ENCODE data around the gene DAGLA.
A peak's percentile ranks its signal among the peaks of the same experiment; 100 is the strongest.

Gene DAGLA

GRCh38 chr11:61731211-61731951, 51.2 kb downstream of the DAGLA start:
- DNase-seq = no peak

DNA sequence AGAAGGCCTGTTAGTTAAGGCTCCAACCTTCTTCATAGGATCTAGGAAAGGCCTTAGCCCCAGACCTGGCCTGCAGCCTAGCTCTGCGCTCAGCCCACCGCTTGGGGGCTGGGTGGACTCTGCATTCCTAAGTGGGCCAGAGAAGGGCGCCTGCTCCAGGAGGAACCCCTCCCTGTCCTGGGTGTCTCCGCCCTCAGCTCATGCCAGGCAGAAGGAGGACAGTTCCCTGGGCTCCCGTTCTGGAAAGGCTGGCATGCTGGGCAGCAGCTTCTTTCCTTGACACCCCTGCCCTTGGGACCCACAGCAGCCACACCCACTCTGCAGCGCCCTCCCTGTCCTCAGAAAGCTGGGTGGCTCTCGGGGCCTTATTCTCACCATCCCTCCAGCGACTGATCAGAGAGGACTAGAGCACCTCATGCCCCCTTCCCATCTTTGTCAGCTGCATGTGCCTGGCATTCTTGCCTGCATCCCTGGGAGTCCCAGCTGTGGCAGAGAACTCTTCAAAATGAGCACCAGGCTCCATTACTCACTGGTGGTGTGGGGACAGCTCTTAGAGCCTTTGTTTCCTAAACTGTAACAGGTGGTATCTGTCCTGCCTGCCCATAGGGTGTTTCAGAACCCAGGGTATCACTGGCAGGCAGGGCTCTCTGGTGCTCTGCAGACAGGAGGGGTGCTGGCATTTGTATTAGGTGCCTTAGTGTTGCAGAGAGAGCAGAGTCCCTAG, 51.9 kb downstream of the DAGLA start:
- no peak for DNase-seq

DNA sequence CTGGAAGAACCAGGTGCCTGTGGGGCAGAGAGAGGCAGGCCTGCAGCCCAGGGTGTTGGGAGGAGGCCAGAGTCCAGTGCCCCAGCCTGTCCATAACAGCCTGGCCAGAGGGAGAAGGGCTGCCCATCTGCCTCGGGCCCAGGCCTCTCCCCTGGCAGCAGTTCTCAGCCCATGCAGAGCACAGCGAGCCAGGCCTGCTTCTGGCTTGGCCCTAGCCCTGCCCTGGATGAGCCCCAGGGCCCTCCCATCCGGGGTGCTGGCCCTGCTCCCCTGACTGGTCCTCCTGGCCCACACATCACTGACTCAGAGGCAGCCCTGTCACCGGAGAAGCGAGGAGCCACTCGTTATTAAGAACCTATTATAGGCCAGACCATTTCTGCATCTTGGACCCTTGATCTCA, 52.5 kb downstream of the DAGLA start:
- DNase-seq = no peak

GRCh38 chr11:61733120-61733978, 53.2 kb downstream of the DAGLA start:
- DNase-seq = peak; percentile 89

DNA sequence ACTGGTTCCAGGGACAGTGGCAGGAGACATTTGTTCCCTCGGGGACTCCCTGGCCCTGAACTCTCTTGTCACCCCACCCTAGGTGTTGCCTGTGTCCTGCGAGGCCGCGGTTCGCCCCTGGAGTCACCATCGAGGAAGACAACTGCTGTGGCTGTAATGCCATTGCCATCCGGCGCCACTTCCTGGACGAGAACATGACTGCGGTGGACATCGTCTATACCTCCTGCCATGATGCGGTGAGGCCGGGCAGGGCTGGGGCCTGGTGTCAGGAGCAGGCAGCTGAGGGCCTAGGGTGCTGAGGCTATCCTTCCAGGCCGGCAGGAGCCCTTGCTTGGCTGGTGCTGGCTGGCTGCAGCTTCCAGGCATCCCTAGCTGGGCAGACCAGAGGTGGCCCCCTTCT, 54.6 kb downstream of the DAGLA start:
- DNase-seq = no peak

DNA sequence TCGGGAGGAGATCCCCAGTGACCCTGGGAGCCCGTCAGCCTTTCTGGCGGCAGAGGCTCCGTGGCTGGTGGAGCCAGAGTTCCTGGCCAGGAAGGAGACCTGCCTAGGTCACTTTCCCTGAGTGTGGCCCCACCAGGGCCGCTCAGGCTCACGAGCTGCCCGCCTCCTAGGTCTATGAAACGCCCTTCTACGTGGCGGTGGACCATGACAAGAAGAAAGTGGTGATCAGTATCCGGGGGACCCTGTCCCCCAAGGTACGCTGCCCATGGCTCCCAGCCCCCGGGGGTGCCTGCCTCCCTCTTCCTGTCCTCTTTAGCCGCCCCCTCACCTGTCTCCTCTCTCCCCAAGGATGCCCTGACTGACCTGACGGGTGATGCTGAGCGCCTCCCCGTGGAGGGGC, 55.2 kb downstream of the DAGLA start:
- no peak for DNase-seq

DNA sequence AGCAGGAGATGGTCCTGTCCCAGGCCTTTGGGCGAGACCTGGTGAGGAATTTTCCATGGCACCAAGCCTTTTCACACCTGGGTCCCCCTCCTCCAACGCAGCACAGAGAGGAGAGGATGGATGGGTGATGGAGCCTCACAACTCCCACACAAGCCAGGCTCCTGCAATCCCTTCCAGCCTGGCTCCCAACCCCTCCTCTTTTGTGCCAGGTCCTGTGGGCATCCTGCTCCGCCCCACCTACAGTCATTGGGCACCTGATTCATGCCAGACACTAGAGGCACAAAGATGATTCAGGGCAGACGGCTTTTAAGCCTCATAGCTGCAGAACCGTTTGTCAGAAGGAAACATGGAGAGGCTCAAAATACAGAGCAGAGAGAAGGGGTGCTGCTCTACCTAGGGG, 56.1 kb downstream of the DAGLA start:
- no peak for DNase-seq

- DNase-seq = no peak
Measured at GRCh38 chr11:61737131-61737530, 56.9 kb downstream of the DAGLA start.

DNA sequence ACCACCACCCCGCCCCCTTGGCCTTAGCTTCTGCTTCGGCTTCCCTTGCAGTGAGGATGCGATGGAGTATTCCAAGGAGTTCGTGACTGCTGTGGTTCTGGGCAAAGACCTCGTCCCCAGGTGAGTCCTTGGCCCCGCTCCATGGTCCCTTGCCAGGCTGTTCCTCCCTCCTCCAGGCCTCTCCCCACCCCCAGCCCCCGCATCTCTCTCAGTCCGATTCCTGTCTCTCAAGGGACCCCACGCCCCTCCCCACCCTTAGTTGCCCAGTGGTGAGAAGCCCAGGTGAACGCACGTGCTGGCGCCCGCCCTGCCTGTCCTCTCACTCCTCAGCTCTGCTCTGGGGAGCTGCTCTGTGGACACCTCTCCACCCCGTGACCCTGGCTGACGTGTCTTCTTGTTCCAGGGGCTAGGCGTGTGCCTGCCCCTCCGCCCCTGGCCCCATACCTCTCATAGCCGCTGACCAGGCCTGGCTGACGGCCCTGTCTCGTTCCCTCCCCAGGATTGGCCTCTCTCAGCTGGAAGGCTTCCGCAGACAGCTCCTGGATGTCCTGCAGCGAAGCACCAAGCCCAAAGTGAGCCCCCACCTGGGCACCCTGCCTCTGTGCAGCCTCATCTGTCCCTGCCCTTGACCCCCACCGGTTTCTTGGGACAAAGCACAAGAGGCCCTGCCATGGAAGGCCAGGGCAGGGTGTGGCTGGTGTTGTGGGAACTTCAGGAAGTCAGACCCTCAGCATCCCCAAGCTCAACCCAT, 57.6 kb downstream of the DAGLA start:
- no peak for DNase-seq

DNA sequence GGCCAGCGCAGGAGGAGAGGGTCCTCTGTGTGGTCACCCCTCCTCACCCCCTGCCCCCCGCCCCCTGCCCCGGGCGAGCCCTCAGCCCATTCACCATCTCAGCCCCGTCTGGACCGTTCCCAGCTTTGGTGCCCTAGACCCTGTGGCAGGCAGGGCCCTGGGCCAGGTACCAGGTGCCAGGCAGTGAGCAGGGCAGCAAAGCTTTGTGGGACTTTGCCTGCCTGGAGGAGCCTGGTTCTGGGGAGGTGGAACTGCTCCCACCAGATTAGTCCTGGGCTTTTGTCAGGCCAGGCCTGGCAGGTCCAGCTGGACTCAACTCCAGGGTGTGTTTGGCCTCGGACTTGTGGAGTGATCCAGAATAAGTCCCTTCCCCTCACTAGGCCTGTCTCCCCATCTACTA, 58.6 kb downstream of the DAGLA start:
- no peak for DNase-seq

DNA sequence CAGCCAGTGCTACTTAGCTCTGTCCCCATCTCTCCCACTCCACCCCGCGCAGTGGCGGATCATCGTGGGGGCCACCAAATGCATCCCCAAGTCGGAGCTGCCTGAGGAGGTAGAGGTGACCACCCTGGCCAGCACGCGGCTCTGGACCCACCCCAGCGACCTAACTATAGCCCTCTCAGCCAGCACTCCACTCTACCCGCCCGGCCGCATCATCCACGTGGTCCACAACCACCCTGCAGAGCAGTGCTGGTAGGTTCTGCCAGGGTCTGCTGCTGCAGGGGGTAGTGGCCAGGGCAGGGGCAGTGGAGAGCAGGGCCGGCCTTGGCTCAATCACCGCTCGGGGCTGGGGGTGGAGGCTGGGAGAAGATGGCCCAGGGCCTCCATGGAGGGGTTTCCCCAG, 59.2 kb downstream of the DAGLA start:
- DNase-seq = no peak

DNA sequence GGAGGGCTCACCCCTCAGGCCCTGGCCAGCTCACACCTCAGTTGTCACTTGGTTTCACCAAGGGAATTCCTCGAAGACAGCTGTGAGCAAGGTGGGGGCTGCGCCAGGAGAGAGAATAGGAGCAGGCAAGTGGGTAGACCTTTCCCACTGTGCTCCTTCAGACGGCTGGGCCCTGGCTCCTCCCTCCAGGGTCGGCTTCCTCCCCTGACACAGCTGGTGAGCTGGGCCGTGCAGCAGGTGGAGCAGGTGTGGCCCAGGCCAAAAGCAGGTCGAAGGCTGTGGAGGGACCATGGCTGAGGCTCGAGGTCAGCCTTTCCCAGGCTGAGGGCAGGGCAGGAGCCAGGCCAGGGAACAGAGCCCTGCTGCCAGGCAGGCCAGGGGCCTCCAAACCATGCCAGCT, 59.8 kb downstream of the DAGLA start:
- no peak for DNase-seq

DNA sequence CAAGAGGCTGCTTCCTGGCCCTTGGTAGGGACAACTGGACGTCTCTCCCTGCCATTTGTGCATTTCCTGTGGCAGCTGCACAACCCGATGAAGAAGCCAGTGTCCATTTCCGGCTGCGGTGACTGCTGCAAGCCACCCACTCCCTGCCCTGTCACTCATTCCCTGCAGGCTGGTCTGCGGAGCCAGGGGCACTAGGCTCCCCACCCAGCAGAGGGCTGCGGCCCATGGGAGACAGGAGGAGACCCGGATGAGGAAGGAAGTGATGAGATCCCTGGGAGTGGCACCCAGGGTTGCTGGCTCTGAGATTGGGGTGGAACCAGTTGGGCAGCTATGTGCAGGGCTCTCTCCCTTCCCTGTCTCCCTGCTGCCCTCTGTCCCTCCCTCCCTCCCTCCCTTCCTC, 62.2 kb downstream of the DAGLA start:
- no peak for DNase-seq

DNA sequence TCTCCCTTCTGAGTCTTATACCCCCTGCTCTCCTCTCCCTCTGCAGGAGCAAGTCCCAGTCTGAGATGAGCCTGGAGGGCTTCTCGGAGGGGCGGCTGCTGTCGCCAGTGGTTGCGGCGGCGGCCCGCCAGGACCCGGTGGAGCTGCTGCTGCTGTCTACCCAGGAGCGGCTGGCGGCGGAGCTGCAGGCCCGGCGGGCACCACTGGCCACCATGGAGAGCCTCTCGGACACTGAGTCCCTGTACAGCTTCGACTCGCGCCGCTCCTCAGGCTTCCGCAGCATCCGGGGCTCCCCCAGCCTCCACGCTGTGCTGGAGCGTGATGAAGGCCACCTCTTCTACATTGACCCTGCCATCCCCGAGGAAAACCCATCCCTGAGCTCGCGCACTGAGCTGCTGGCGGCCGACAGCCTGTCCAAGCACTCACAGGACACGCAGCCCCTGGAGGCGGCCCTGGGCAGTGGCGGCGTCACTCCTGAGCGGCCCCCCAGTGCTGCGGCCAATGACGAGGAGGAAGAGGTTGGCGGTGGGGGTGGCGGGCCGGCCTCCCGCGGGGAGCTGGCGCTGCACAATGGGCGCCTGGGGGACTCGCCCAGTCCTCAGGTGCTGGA, 63.4 kb downstream of the DAGLA start:
- no peak for DNase-seq

- no peak for DNase-seq
Measured at GRCh38 chr11:61744181-61744580, 64.0 kb downstream of the DAGLA start.

GRCh38 chr11:61744609-61745156, 64.5 kb downstream of the DAGLA start:
- DNase-seq = peak; percentile 60

DNA sequence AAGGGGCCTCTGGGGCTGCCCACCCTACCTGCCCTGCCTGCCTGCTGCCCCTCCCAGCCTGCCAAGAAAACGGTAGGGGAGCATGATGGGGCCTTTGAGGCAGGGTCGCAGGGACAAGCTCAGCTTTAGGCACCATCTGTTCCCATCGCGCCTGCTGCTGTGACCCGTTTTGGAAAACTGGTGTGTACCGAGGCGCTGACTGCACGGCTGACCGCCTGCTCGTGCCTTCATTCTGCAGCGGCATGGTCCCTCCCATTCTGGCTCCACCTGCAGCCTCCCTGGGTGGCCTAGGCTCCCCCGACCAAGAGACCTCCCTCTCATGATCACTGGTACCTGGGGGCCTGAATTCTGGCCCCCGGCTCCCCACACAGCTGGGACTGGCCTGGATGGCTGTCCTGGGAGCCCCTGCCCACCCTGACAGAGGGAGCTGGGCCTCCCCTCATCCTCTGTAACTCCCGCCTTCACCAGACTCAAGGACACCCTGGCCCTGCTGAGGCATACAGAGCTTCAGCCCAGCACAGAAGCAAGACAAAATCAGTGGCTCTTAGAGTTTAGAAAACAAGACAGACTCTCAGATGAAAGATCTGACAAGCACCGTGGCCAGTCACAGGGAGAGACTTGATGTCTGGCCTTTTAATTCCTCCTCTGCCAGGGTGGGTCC, 65.7 kb downstream of the DAGLA start:
- peak; percentile 88 for DNase-seq

GRCh38 chr11:61746442-61747191, 66.4 kb downstream of the DAGLA start:
- DNase-seq = no peak

- peak; percentile 70 for DNase-seq
Measured at GRCh38 chr11:61747192-61747966, 67.2 kb downstream of the DAGLA start.

DNA sequence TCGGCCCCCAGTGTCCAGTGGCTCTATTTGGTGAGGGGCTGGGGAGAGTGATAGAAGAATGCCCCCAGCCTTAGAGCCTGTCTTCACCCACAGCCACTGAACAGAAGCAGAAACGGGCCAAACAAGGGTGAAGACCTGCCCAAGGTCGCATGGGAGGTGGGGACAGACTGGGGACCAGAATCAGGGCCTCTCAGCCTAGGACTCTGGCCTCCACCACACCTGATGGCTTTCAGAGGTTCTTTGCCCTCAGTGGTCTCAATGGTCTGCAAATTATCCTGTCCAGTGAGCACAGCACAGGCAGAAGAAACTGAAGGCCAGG, 67.7 kb downstream of the DAGLA start:
- no peak for DNase-seq
